HEK293T (cell line): ENCODE data around the gene BAZ1B.

Experiments used
- CTCF ChIA-PET: fragments of 350-600 bp; formaldehyde crosslinking; extraction: SDS; loops from one replicate; lab custom pipeline; 2021; ENCODE audit warnings: antibody characterized with exemption, inconsistent platforms; lab: Yijun Ruan, JAX
- POLR2A ChIA-PET: fragments of 350-600 bp; formaldehyde crosslinking; extraction: SDS; loops from one replicate; lab custom pipeline; 2020; ENCODE audit warnings: antibody characterized with exemption, inconsistent platforms; lab: Yijun Ruan, JAX
- DNase-seq: peaks from one replicate; pipeline ENCODE4 v3.0.0; 2012; ENCODE audit warnings: mixed read lengths; ENCODE audit errors: extremely low spot score
- ARNT ChIP-seq: fragments of 450-650 bp; IDR thresholded peaks from 2 replicates; pipeline ENCODE4 v1.6.1; 2017; ENCODE audit warnings: mild to moderate bottlenecking
- BHLHE40 ChIP-seq: fragments of 450-650 bp; IDR thresholded peaks from 2 replicates; pipeline ENCODE4 v1.6.1; 2016; ENCODE audit warnings: mild to moderate bottlenecking, moderate library complexity, borderline replicate concordance
- CTBP1 ChIP-seq: fragments of 450-650 bp; IDR thresholded peaks from 2 replicates; pipeline ENCODE4 v1.6.1; 2016; ENCODE audit warnings: borderline replicate concordance
- ELF4 ChIP-seq: fragments of 450-650 bp; IDR thresholded peaks from 2 replicates; pipeline ENCODE4 v1.6.1; 2017; ENCODE audit warnings: antibody characterized with exemption
- FOXA1 ChIP-seq: fragments of 450-650 bp; IDR thresholded peaks from 2 replicates; pipeline ENCODE4 v1.6.1; 2016; ENCODE audit warnings: mild to moderate bottlenecking
- FOXK2 ChIP-seq: fragments of 450-650 bp; IDR thresholded peaks from 2 replicates; pipeline ENCODE4 v1.6.1; 2016; ENCODE audit warnings: mild to moderate bottlenecking
- FOXM1 ChIP-seq: fragments of 450-650 bp; IDR thresholded peaks from 2 replicates; pipeline ENCODE4 v1.6.1; 2017; ENCODE audit warnings: mild to moderate bottlenecking, borderline replicate concordance
- HDGF ChIP-seq: fragments of 450-650 bp; IDR thresholded peaks from 2 replicates; pipeline ENCODE4 v1.6.1; 2017; ENCODE audit warnings: antibody characterized with exemption, borderline replicate concordance
- L3MBTL2 ChIP-seq: fragments of 450-650 bp; conservative IDR thresholded peaks from 2 replicates; pipeline ENCODE4 v1.6.1; 2016; ENCODE audit warnings: mild to moderate bottlenecking
- LEF1 ChIP-seq: fragments of 450-650 bp; IDR thresholded peaks from 2 replicates; pipeline ENCODE4 v1.6.1; 2017; ENCODE audit warnings: mild to moderate bottlenecking, borderline replicate concordance
- NFRKB ChIP-seq: fragments of 450-650 bp; IDR thresholded peaks from 2 replicates; pipeline ENCODE4 v1.6.1; 2016; ENCODE audit warnings: mild to moderate bottlenecking, moderate library complexity
- PKNOX1 ChIP-seq: fragments of 450-650 bp; IDR thresholded peaks from 2 replicates; pipeline ENCODE4 v1.6.1; 2016
- SP1 ChIP-seq: fragments of 450-650 bp; IDR thresholded peaks from 2 replicates; pipeline ENCODE4 v1.6.1; 2017
- SUZ12 ChIP-seq: fragments of 450-650 bp; IDR thresholded peaks from 2 replicates; pipeline ENCODE4 v1.6.1; 2016; ENCODE audit warnings: mild to moderate bottlenecking
- TARDBP ChIP-seq: fragments of 450-650 bp; IDR thresholded peaks from 2 replicates; pipeline ENCODE4 v1.6.1; 2016
- ZNF384 ChIP-seq: fragments of 450-650 bp; IDR thresholded peaks from 2 replicates; pipeline ENCODE4 v1.6.1; 2016

Gene BAZ1B

GRCh38 chr7:73466112-73466511, 56.0 kb downstream of the BAZ1B start:
- no peak for DNase-seq
- ChIA-PET CTCF (no interaction called here), POLR2A (no interaction called here)
- no peak for TF ChIP-seq FOXA1
- TF ChIP-seq HDGF = no peak
- no peak for TF ChIP-seq TARDBP
- TF ChIP-seq SP1 = no peak

- no peak for DNase-seq
- POLR2A ChIA-PET = interaction anchor here (0.6 kb wide), 1 partner anchor 254 kb away, joined by 3 read pairs; no protein-coding TSS in a partner anchor
- CTCF ChIA-PET = no interaction called here
- TF ChIP-seq ELF4 (no peak), NFRKB (no peak), CTBP1 (no peak), SP1 (no peak), L3MBTL2 (no peak), ARNT (no peak), HDGF (no peak), ZNF384 (no peak), FOXK2 (no peak), LEF1 (no peak), SUZ12 (no peak), TARDBP (no peak), FOXM1 (no peak), FOXA1 (no peak), PKNOX1 (no peak), BHLHE40 (no peak)
Measured at GRCh38 chr7:73463966-73464365, 58.1 kb downstream of the BAZ1B start.

GRCh38 chr7:73463260-73463659, 58.8 kb downstream of the BAZ1B start:
- POLR2A ChIA-PET = no interaction called here
- CTCF ChIA-PET = interaction anchor here (0.7 kb wide), 1 partner anchor 80 kb away, joined by 4 read pairs; no protein-coding TSS in a partner anchor
- no peak for TF ChIP-seq LEF1
- no peak for TF ChIP-seq FOXK2
- no peak for TF ChIP-seq SP1
- TF ChIP-seq HDGF = no peak
- no peak for TF ChIP-seq ELF4
- no peak for TF ChIP-seq NFRKB
- TF ChIP-seq SUZ12 = no peak
- no peak for TF ChIP-seq CTBP1
- TF ChIP-seq ARNT = no peak
- no peak for TF ChIP-seq TARDBP
- TF ChIP-seq BHLHE40 = no peak
- no peak for TF ChIP-seq ZNF384
- TF ChIP-seq L3MBTL2 = no peak
- no peak for TF ChIP-seq PKNOX1
- no peak for TF ChIP-seq FOXM1
- TF ChIP-seq FOXA1 = no peak
- no peak for DNase-seq

- ChIA-PET CTCF (no interaction called here), POLR2A (no interaction called here)
- no peak for TF ChIP-seq SUZ12
- TF ChIP-seq ARNT = no peak
- no peak for TF ChIP-seq FOXA1
- no peak for TF ChIP-seq PKNOX1
- no peak for TF ChIP-seq TARDBP
- TF ChIP-seq ELF4 = no peak
- no peak for TF ChIP-seq LEF1
- no peak for TF ChIP-seq NFRKB
- no peak for TF ChIP-seq FOXK2
- no peak for TF ChIP-seq BHLHE40
- no peak for TF ChIP-seq HDGF
- TF ChIP-seq CTBP1 = no peak
- TF ChIP-seq ZNF384 = no peak
- TF ChIP-seq SP1 = no peak
- no peak for TF ChIP-seq L3MBTL2
- no peak for TF ChIP-seq FOXM1
- no peak for DNase-seq
Measured at GRCh38 chr7:73461782-73462285, 60.3 kb downstream of the BAZ1B start.

GRCh38 chr7:73454424-73454823, 67.7 kb downstream of the BAZ1B start:
- DNase-seq = no peak
- TF ChIP-seq SP1 (no peak), LEF1 (no peak), ARNT (no peak), L3MBTL2 (no peak), ZNF384 (no peak), HDGF (no peak), FOXM1 (no peak), BHLHE40 (no peak), PKNOX1 (no peak), TARDBP (no peak), SUZ12 (no peak), FOXK2 (no peak), ELF4 (no peak), CTBP1 (no peak), NFRKB (no peak), FOXA1 (no peak)
- ChIA-PET CTCF (interaction anchor here (0.6 kb wide), 1 partner anchor 36 kb away, joined by 3 read pairs; no protein-coding TSS in a partner anchor), POLR2A (no interaction called here)
